Gastroesophageal sphincter (tissue), 3 donors: ENCODE measurements around the gene CCDC171.

Experiments
- CTCF ChIP-seq, 4 experiments: fragments of 200-600 bp in 2 of 4; fragments of 450-650 bp in 2 of 4; sonication (generic) in 1 of 4; IDR thresholded peaks; one replicate each; pipeline ENCODE4 v1.5.1; 2017 to 2019; ENCODE audit warnings: antibody characterized with exemption in 4 of 4, mild to moderate bottlenecking in 2 of 4, moderate library complexity in 2 of 4
- EP300 ChIP-seq: sonication (generic); formaldehyde crosslinking; IDR thresholded peaks from one replicate; pipeline ENCODE4 v1.6.1; 2017; ENCODE audit warnings: antibody characterized with exemption, mild to moderate bottlenecking
- POLR2A ChIP-seq, 2 donors: fragments of 450-650 bp; IDR thresholded peaks; one replicate each; pipeline ENCODE4 v1.6.1; 2017; ENCODE audit warnings: antibody characterized with exemption in 2 of 2, mild to moderate bottlenecking in 2 of 2, moderate library complexity in 1 of 2
- POLR2AphosphoS5 ChIP-seq: sonication (generic); formaldehyde crosslinking; IDR thresholded peaks from one replicate; pipeline ENCODE4 v1.6.1; 2017; ENCODE audit warnings: antibody characterized with exemption

- TF ChIP-seq POLR2A (IDR thresholded peaks at IDR 0.05) (no peak), POLR2AphosphoS5 (no peak), CTCF (IDR thresholded peaks at IDR 0.05) (no peak), EP300 (no peak)
Observed at GRCh38 chr9:15735083-15735857, 182.4 kb downstream of the CCDC171 start.
